GM23338 (cell line): Measurements from ENCODE around the gene AKAP13. TPM values are rescaled to one million over a fixed set of nuclear protein-coding genes. Genes with fewer than 3 reads are reported as not detected.

Source experiments
- ATAC-seq: fragments of 200-7000 bp; cut with Tn5 transposase; 3 replicates; pipeline ENCODE4 v1.9.1; 2020
- DNase-seq: peaks from one replicate; pipeline ENCODE4 v3.0.0-alpha.2; 2015; ENCODE audit warnings: low spot score
- H2AFZ ChIP-seq: fragments of 200-600 bp; sonication (generic); 2 replicates; pipeline ENCODE4 v1.8.0; 2016; ENCODE audit warnings: antibody characterized with exemption, mild to moderate bottlenecking, moderate library complexity
- H3F3A ChIP-seq: fragments of 200-600 bp; sonication (generic); replicated peaks from 2 replicates; pipeline ENCODE4 v1.8.0; 2017; ENCODE audit warnings: antibody characterized with exemption, mixed run types, low read depth
- H3K27ac ChIP-seq: fragments of 200-600 bp; sonication (generic); 2 replicates; pipeline ENCODE4 v1.6.1; 2016; ENCODE audit warnings: low read depth
- H3K27me3 ChIP-seq: fragments of 200-600 bp; sonication (generic); 2 replicates; pipeline ENCODE4 v1.8.0; 2016; ENCODE audit warnings: mild to moderate bottlenecking, mixed run types, moderate library complexity; ENCODE audit not compliant: insufficient read depth
- H3K36me3 ChIP-seq: fragments of 200-600 bp; sonication (generic); 2 replicates; pipeline ENCODE4 v1.8.0; 2016; ENCODE audit warnings: mild to moderate bottlenecking; ENCODE audit not compliant: insufficient read depth
- H3K4me1 ChIP-seq: fragments of 200-600 bp; sonication (generic); 2 replicates; pipeline ENCODE4 v1.8.0; 2016; ENCODE audit warnings: mild to moderate bottlenecking, moderate library complexity; ENCODE audit not compliant: insufficient read depth
- H3K4me2 ChIP-seq: fragments of 200-600 bp; sonication (generic); 2 replicates; pipeline ENCODE4 v1.7.1; 2017; ENCODE audit warnings: mixed run types
- H3K4me3 ChIP-seq: fragments of 200-600 bp; sonication (generic); 2 replicates; pipeline ENCODE4 v1.6.1; 2016; ENCODE audit warnings: mixed run types
- H3K79me2 ChIP-seq: fragments of 200-600 bp; sonication (generic); replicated peaks from 2 replicates; pipeline ENCODE4 v1.8.0; 2017; ENCODE audit warnings: mild to moderate bottlenecking; ENCODE audit not compliant: insufficient read depth
- H3K9me2 ChIP-seq: fragments of 200-600 bp; sonication (generic); 2 replicates; pipeline ENCODE4 v1.8.0; 2017; ENCODE audit not compliant: insufficient read depth
- H4K20me1 ChIP-seq: fragments of 200-600 bp; sonication (generic); replicated peaks from 2 replicates; pipeline ENCODE4 v1.8.0; 2017; ENCODE audit warnings: mild to moderate bottlenecking; ENCODE audit not compliant: insufficient read depth
- H3K27ac Mint-ChIP-seq: 2 replicates; pipeline ENCODE4 v1.8.0; 2020; ENCODE audit warnings: inconsistent platforms, mild to moderate bottlenecking, moderate library complexity, mixed read lengths
- H3K27me3 Mint-ChIP-seq: 3 replicates; pipeline ENCODE4 v1.8.0; 2022; ENCODE audit warnings: low read depth, mild to moderate bottlenecking, moderate library complexity, mixed read lengths, inconsistent platforms; ENCODE audit not compliant: insufficient read depth, poor library complexity
- H3K36me3 Mint-ChIP-seq: 3 replicates; pipeline ENCODE4 v1.8.0; 2021; ENCODE audit warnings: low read depth, mild to moderate bottlenecking, inconsistent platforms, moderate library complexity, mixed read lengths
- H3K4me1 Mint-ChIP-seq: 3 replicates; pipeline ENCODE4 v1.8.0; 2020; ENCODE audit warnings: mild to moderate bottlenecking, inconsistent platforms, mixed read lengths
- H3K4me3 Mint-ChIP-seq: 3 replicates; pipeline ENCODE4 v1.8.0; 2021; ENCODE audit warnings: moderate library complexity, mild to moderate bottlenecking, inconsistent platforms, mixed read lengths
- H3K9me3 Mint-ChIP-seq: 3 replicates; pipeline ENCODE4 v1.8.0; 2020; ENCODE audit warnings: moderate library complexity, mild to moderate bottlenecking, inconsistent platforms, mixed read lengths
- CREB1 ChIP-seq: fragments of 250-450 bp; sonication (Bioruptor Pico); IDR thresholded peaks from 2 replicates; pipeline ENCODE4 v1.5.0; 2020; ENCODE audit warnings: low read depth, mild to moderate bottlenecking, moderate library complexity
- CTCF ChIP-seq, 2 experiments: fragments of 200-600 bp in 1 of 2; sonication (generic) in 1 of 2; conservative IDR thresholded peaks; 2 replicates each; pipeline versions ENCODE4 v1.5.1 to v1.6.1; 2016 to 2017; ENCODE audit warnings: antibody characterized with exemption in 2 of 2, low read depth in 2 of 2, mild to moderate bottlenecking in 2 of 2, moderate library complexity in 1 of 2
- EZH2 ChIP-seq: fragments of 200-600 bp; sonication (generic); IDR thresholded peaks from one replicate; pipeline ENCODE4 v1.8.0; 2017; ENCODE audit warnings: antibody characterized with exemption, mild to moderate bottlenecking, low read depth; ENCODE audit not compliant: unreplicated experiment
- EZH2phosphoT487 ChIP-seq: fragments of 200-600 bp; sonication (generic); IDR thresholded peaks from one replicate; pipeline ENCODE4 v1.8.1; 2018; ENCODE audit warnings: antibody characterized with exemption; ENCODE audit not compliant: unreplicated experiment
- JUNB ChIP-seq: IDR thresholded peaks from one replicate; pipeline ENCODE4 v1.6.1; 2016; ENCODE audit warnings: antibody characterized with exemption; ENCODE audit not compliant: unreplicated experiment
- NANOG ChIP-seq: IDR thresholded peaks from 2 replicates; pipeline ENCODE4 v1.6.1; 2016; ENCODE audit warnings: antibody characterized with exemption, borderline replicate concordance
- POLR2AphosphoS5 ChIP-seq: IDR thresholded peaks from 2 replicates; pipeline ENCODE4 v1.6.1; 2016; ENCODE audit warnings: antibody characterized with exemption, low read depth
- ZNF114 ChIP-seq: fragments of 250-450 bp; sonication (Bioruptor Pico); IDR thresholded peaks from 2 replicates; pipeline ENCODE4 v1.5.0; 2020; ENCODE audit warnings: mild to moderate bottlenecking, moderate library complexity
- ZNF331 ChIP-seq: fragments of 250-450 bp; sonication (Bioruptor Pico); IDR thresholded peaks from 2 replicates; pipeline ENCODE4 v1.5.0; 2020; ENCODE audit warnings: low read depth, mild to moderate bottlenecking, moderate library complexity
- ZNF462 ChIP-seq: fragments of 250-450 bp; sonication (Bioruptor Pico); IDR thresholded peaks from 2 replicates; pipeline ENCODE4 v1.5.0; 2020; ENCODE audit warnings: mild to moderate bottlenecking, moderate library complexity
- polyA plus RNA-seq: library from polyadenylated mRNA; unstranded; fragments of >200 nt; fragmentation: Nextera tagmentation; extraction: Ambion mirVana; gene quantifications from 2 replicates; pipeline ENCODE4 v1.2.1, GENCODE V29; 2016
- total RNA-seq: library from RNA; depleted of rRNA; stranded (reverse); fragments of >200 nt; shearing (Covaris generic); gene quantifications from 2 replicates; pipeline ENCODE4 v1.2.3, GENCODE V29; 2014

The AKAP13 gene
- total and polyA plus RNA-seq, 2 experiments from 2014 or later = 46.2 to 60.7 TPM

- TF ChIP-seq CTCF (conservative IDR thresholded peaks at IDR 0.05; ENCODE audit: low read depth in 2 of 2) (no peak), CREB1 (no peak), ZNF331 (no peak), ZNF462 (no peak), EZH2 (no peak)
Observed at GRCh38 chr15:85477061-85477460, 96.7 kb downstream of the AKAP13 start (continued).

- Histone ChIP-seq H3F3A (no peaks in the 10 kb centered on the region), H3K4me3 (no peak overlapping the region), H3K79me2 (peaks cover 94% of the 10 kb centered on the region), H3K36me3 (no peaks in the 10 kb centered on the region), H3K27ac (no peak overlapping the region), H3K27me3 (no peaks in the 10 kb centered on the region), H3K4me1 (peaks cover 43% of the 10 kb centered on the region), H4K20me1 (peaks cover 27% of the 10 kb centered on the region), H3K9me2 (no peaks in the 10 kb centered on the region), H3K4me2 (no peak overlapping the region), H2AFZ (no peak overlapping the region)
- H3K27ac Mint-ChIP-seq = no peak overlapping the region
- no peak overlapping the region for H3K4me3 Mint-ChIP-seq
- no peak for DNase-seq
- H3K4me1 Mint-ChIP-seq = peaks cover 54% of the 10 kb centered on the region
- H3K9me3 Mint-ChIP-seq = no peaks in the 10 kb centered on the region
- ATAC-seq = no peak
- peaks cover 1% of the 10 kb centered on the region for H3K27me3 Mint-ChIP-seq
- no peaks in the 10 kb centered on the region for H3K36me3 Mint-ChIP-seq
- TF ChIP-seq ZNF114 (CRISPR knock-in tag) = no peak
- TF ChIP-seq NANOG = no peak
- TF ChIP-seq JUNB = no peak
- no peak for TF ChIP-seq ZNF462
- TF ChIP-seq ZNF331 = no peak
- TF ChIP-seq EZH2phosphoT487 = no peak
- TF ChIP-seq POLR2AphosphoS5 = no peak
Observed at GRCh38 chr15:85477730-85478129, 97.3 kb downstream of the AKAP13 start.
